CD14-positive monocyte (primary cell): ENCODE results near the gene PCDHGB6. TPM values are rescaled to one million over a fixed set of nuclear protein-coding genes. Genes with fewer than 3 reads are reported as not detected.
"Not testable (repeated sequence)": the region's sequence is repeated elsewhere in the genome, so short reads cannot be mapped to it uniquely, and the experiment has no call there.

Experiments used
- DNase-seq, 3 donors: peaks; one replicate each; pipeline ENCODE4 v3.0.0-alpha.2; 2011 to 2022
- H2AFZ ChIP-seq: 2 replicates; pipeline ENCODE4 v1.6.0; 2012; ENCODE audit warnings: mild to moderate bottlenecking, low read depth, low read length, inconsistent platforms; ENCODE audit not compliant: insufficient read depth, poor library complexity, severe bottlenecking
- H3K27ac ChIP-seq, 2 donors: 1 replicate in 1 of 2; 2 replicates in 1 of 2; pipeline ENCODE4 v1.5.1; 2012 to 2013; ENCODE audit warnings: low read length in 2 of 2, control low read depth in 1 of 2, inconsistent platforms in 1 of 2, low read depth in 1 of 2, mild to moderate bottlenecking in 1 of 2
- H3K27me3 ChIP-seq, 2 donors: one replicate each; pipeline versions ENCODE4 v1.6.0 to v1.6.1; 2011 to 2013; ENCODE audit warnings: low read length in 2 of 2; ENCODE audit not compliant: control insufficient read depth in 2 of 2, insufficient read depth in 2 of 2
- H3K36me3 ChIP-seq, 2 donors: replicated peaks in 1 of 2; 1 replicate in 1 of 2; 2 replicates in 1 of 2; pipeline versions ENCODE4 v1.5.1 to v1.6.1; 2012 to 2013; ENCODE audit warnings: low read length in 2 of 2, control low read depth in 1 of 2, inconsistent platforms in 1 of 2, mild to moderate bottlenecking in 1 of 2; ENCODE audit not compliant: insufficient read depth in 2 of 2, control insufficient read depth in 1 of 2
- H3K4me1 ChIP-seq, 2 donors: 1 replicate in 1 of 2; 2 replicates in 1 of 2; pipeline versions ENCODE4 v1.5.1 to v1.6.1; 2012 to 2013; ENCODE audit warnings: low read length in 2 of 2, control low read depth in 1 of 2, inconsistent platforms in 1 of 2, mild to moderate bottlenecking in 1 of 2, moderate library complexity in 1 of 2; ENCODE audit not compliant: insufficient read depth in 2 of 2, control insufficient read depth in 1 of 2
- H3K4me2 ChIP-seq: replicated peaks from 2 replicates; pipeline ENCODE3; 2012; ENCODE audit warnings: low read length, moderate library complexity, mild to moderate bottlenecking; ENCODE audit not compliant: poor library complexity, severe bottlenecking; ENCODE audit errors: extremely low read depth
- H3K4me3 ChIP-seq, 3 experiments: fragments of 200-600 bp in 1 of 3; sonication (generic) in 1 of 3; replicated peaks in 1 of 3; 1 replicate in 2 of 3; 2 replicates in 1 of 3; pipeline ENCODE4 v1.5.1; 2011 to 2013; ENCODE audit warnings: low read length in 3 of 3, mild to moderate bottlenecking in 3 of 3, control low read depth in 2 of 3, low read depth in 2 of 3, inconsistent platforms in 1 of 3, moderate library complexity in 1 of 3
- H3K79me2 ChIP-seq: 2 replicates; pipeline ENCODE4 v1.6.0; 2012; ENCODE audit warnings: mild to moderate bottlenecking, control low read depth, inconsistent platforms, low read length, moderate library complexity; ENCODE audit not compliant: insufficient read depth
- H3K9ac ChIP-seq: 2 replicates; pipeline ENCODE4 v1.6.0; 2017; ENCODE audit warnings: low read length, mild to moderate bottlenecking; ENCODE audit not compliant: insufficient read depth, poor library complexity, severe bottlenecking
- H3K9me3 ChIP-seq, 2 donors: replicated peaks in 1 of 2; 1 replicate in 1 of 2; 2 replicates in 1 of 2; pipeline versions ENCODE4 v1.5.1 to v1.6.1; 2012 to 2013; ENCODE audit warnings: low read length in 2 of 2, control low read depth in 1 of 2; ENCODE audit not compliant: control insufficient read depth in 1 of 2, insufficient read depth in 1 of 2
- H4K20me1 ChIP-seq: 2 replicates; pipeline ENCODE4 v1.6.0; 2012; ENCODE audit warnings: mild to moderate bottlenecking, low read length, control low read depth, moderate library complexity; ENCODE audit not compliant: insufficient read depth
- H3K27ac Mint-ChIP-seq, 7 donors: one replicate each; pipeline ENCODE4 v1.8.0; 2020; ENCODE audit warnings: mild to moderate bottlenecking in 7 of 7, mixed read lengths in 7 of 7, moderate library complexity in 6 of 7, inconsistent platforms in 2 of 7
- H3K27me3 Mint-ChIP-seq, 3 donors: one replicate each; pipeline ENCODE4 v1.8.0; 2021 to 2022; ENCODE audit warnings: low read depth in 3 of 3, mild to moderate bottlenecking in 3 of 3, mixed read lengths in 3 of 3, moderate library complexity in 3 of 3, inconsistent platforms in 1 of 3
- H3K36me3 Mint-ChIP-seq, 2 donors: one replicate each; pipeline ENCODE4 v1.8.0; 2020; ENCODE audit warnings: mixed read lengths in 2 of 2, inconsistent platforms in 1 of 2, mild to moderate bottlenecking in 1 of 2
- H3K4me1 Mint-ChIP-seq: one replicate; pipeline ENCODE4 v1.8.0; 2020; ENCODE audit warnings: mild to moderate bottlenecking, mixed read lengths
- H3K4me3 Mint-ChIP-seq, 2 donors: one replicate each; pipeline ENCODE4 v1.8.0; 2020; ENCODE audit warnings: mild to moderate bottlenecking in 2 of 2, mixed read lengths in 2 of 2, moderate library complexity in 1 of 2
- H3K9me3 Mint-ChIP-seq, 7 donors: one replicate each; pipeline ENCODE4 v1.8.0; 2020 to 2022; ENCODE audit warnings: mixed read lengths in 7 of 7, mild to moderate bottlenecking in 6 of 7, moderate library complexity in 6 of 7, inconsistent platforms in 2 of 7
- CTCF ChIP-seq: fragments of 200-600 bp; IDR thresholded peaks from one replicate; pipeline ENCODE4 v1.8.0; 2022; ENCODE audit warnings: antibody characterized with exemption, mild to moderate bottlenecking
- WGBS: methylation state at CpG from one replicate; pipeline ENCODE4 v1.1.5; 2013; ENCODE audit warnings: missing lambda C conversion rate; ENCODE audit not compliant: insufficient coverage; 5-methylcytosine and 5-hydroxymethylcytosine counted together
- intact Hi-C, 2 donors: fragments of 100-400 bp; cut with micrococcal nuclease; formaldehyde crosslinking; loops; one replicate each; pipeline versions ENCODE4 v1.15.0 to v1.15.1; 2023
- polyA plus RNA-seq, 3 donors: library from polyadenylated mRNA; depleted of rRNA in 1 of 3; unstranded in 2 of 3; stranded (reverse) in 1 of 3; fragments of 300-500 nt in 2 of 3; fragments of >200 nt in 1 of 3; fragmentation: Illumina TruSeq in 2 of 3; gene quantifications; 1 replicate in 2 of 3; 2 replicates in 1 of 3; pipeline ENCODE4 v1.2.3, GENCODE V29; 2012 to 2021

PCDHGB6 gene
- polyA plus RNA-seq, 3 donors: 0.01 to 0.06 TPM; not detected in 1

- peaks cover 22 to 50% (median 40%) of the 10 kb centered on the region in 7 donors for H3K9me3 Mint-ChIP-seq
- DNase-seq: not testable (repeated sequence)
- H3K4me3 Mint-ChIP-seq: peak overlapping the region in 1 of 2 donors; percentile 79
Measured at GRCh38 chr5:141432726-141433125, 24.9 kb downstream of the PCDHGB6 start.

GRCh38 chr5:141434006-141434405 is 26.2 kb downstream of the PCDHGB6 start:
- peaks cover 17 to 19% of the 10 kb centered on the region in 2 donors for H3K4me1 ChIP-seq
- Mint-ChIP-seq H3K4me3 (no peak overlapping the region), H3K27ac (no peak overlapping the region), H3K4me1 (peaks cover 21% of the 10 kb centered on the region), H3K9me3 (peaks cover 22 to 47% (median 37%) of the 10 kb centered on the region in 7 donors), H3K27me3 (peaks cover 39 to 53% (median 53%) of the 10 kb centered on the region in 3 donors), H3K36me3 (peaks cover 20 to 22% of the 10 kb centered on the region in 2 donors)
- TF ChIP-seq CTCF: no peak
- no peak for DNase-seq
- no peak overlapping the region for H3K4me3 ChIP-seq
- H3K9me3 ChIP-seq: peaks cover 31 to 32% of the 10 kb centered on the region in 2 donors
- peaks cover 32 to 81% of the 10 kb centered on the region in 2 donors for H3K27me3 ChIP-seq
- no peaks in the 10 kb centered on the region for H3K36me3 ChIP-seq
- no peaks in the 10 kb centered on the region for H3K79me2 ChIP-seq
- no peak overlapping the region for H3K4me2 ChIP-seq
- H2AFZ ChIP-seq: no peak overlapping the region
- no CpG with 5 or more reads among the region's 2 CpGs for WGBS
- H3K9ac ChIP-seq: no peak overlapping the region
- H4K20me1 ChIP-seq: no peaks in the 10 kb centered on the region
- H3K27ac ChIP-seq: no peak overlapping the region
- intact Hi-C loops: no loop called here

More at GRCh38 chr5:141432726-141433125, 24.9 kb downstream of the PCDHGB6 start:
- Mint-ChIP-seq H3K36me3 (peaks cover 20 to 22% of the 10 kb centered on the region in 2 donors), H3K4me1 (peaks cover 21% of the 10 kb centered on the region), H3K27me3 (peaks cover 47 to 66% (median 61%) of the 10 kb centered on the region in 3 donors)
- intact Hi-C loops, H4K20me1 ChIP-seq, H3K36me3 ChIP-seq, H3K27ac ChIP-seq, H3K4me3 ChIP-seq, H3K4me2 ChIP-seq, H2AFZ ChIP-seq, H3K9ac ChIP-seq, H3K27ac Mint-ChIP-seq, H3K79me2 ChIP-seq: not testable (repeated sequence)
- Histone ChIP-seq H3K9me3 (peaks cover 37% of the 10 kb centered on the region in 2 donors), H3K4me1 (peaks cover 17 to 19% of the 10 kb centered on the region in 2 donors), H3K27me3 (peaks cover 32 to 90% of the 10 kb centered on the region in 2 donors)
- WGBS: 36% methylated on average over 24 of the region's 29 CpGs
